ENCODE data around the gene SRP68. TPM values are rescaled to one million over a fixed set of nuclear protein-coding genes. Genes with fewer than 3 reads are reported as not detected.

Gene SRP68
- total RNA-seq, 2 donors from 2014 or later = 65.1 to 78.0 TPM

DNA sequence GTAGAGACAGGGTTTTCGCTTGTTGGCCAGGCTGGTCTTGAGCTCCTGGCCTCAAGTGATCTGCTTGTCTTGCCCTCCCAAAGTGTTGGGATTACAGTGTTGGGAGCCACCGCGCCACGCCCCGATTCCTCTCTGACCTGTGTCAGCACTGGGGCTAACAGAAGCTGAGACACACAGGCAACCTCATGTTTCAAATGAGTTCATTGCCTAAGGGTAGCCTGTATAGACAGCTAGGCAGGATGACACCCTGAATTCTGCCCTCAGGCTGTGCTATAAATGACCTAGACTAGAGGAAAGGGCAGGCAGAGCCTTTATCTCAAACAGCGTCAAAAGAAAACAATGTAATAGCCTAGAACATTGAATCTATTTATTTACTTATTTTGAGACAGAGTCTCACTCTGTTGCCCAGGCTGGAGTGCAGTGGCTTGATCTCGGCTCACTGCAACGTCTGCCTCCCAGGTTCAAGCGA, 74.0 kb downstream of the SRP68 start:
- no peak overlapping the region for H3K4me3 ChIP-seq
- peaks cover 18% of the 10 kb centered on the region for H3K4me1 ChIP-seq
- no peaks in the 10 kb centered on the region for H3K9me3 ChIP-seq
- intact Hi-C loops (cut with DNase I) = no loop called here
- H3K27me3 ChIP-seq = no peaks in the 10 kb centered on the region
- no peak for DNase-seq
- peak overlapping the region in 1 of 2 donors; percentile 30 for H3K9ac ChIP-seq (ENCODE audit: low read depth in 2 of 2, low read length in 2 of 2)
- H3K27ac ChIP-seq = peak overlapping the region; percentile 90
- no peak for TF ChIP-seq CTCF (IDR thresholded peaks at IDR 0.05)
- H3K36me3 ChIP-seq = no peaks in the 10 kb centered on the region

DNA sequence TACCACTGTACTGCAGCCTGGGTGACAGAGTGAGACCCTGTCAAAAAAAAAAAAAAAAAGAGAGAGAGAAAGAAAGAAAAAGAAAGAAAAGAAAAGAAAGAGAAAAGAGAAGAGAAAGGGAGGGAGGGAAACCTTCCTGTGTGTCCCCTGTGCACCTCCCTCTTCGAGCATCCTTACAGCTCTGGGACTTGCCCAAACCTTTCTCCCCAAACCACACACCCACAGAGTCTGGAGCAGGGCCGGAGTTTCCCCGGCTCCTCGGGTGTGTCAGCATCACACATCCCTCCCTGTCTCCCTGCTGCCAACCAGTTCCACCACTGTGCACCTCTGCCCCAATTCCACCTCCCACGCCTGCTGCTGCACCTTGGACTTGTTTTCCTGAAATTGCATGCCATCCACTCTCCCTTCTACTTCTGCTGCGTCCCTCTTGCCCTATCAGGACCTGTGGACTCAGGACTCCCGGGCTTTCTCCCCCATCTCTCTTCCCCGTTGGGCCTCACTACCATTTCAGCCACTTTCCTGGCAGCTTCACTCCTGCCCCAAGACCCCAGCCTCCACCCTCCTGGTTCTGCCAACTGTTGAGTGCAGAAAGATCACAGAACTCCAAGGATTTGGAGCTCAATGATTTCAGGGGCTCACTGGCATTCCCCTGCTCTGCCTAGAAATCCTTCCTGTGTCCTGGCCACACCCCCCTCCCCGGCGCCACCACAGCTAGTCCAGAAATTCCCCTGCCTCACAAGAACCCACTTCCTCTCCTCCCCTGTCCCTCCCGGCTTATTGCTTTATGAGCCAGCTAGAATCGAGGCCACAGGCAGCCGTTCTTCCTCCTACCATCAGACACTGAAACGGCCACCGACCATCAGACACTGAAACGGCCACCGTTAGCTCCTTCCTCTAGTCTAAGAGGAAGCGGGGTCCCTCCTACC, 75.4 kb downstream of the SRP68 start:
- no peaks in the 10 kb centered on the region for H3K9me3 ChIP-seq
- intact Hi-C loops (cut with DNase I) = no loop called here
- H3K9ac ChIP-seq (ENCODE audit: low read depth in 2 of 2, low read length in 2 of 2) = peak overlapping the region; percentile 51 to 84
- no peaks in the 10 kb centered on the region for H3K36me3 ChIP-seq
- no peak overlapping the region for H3K4me3 ChIP-seq
- TF ChIP-seq CTCF (IDR thresholded peaks at IDR 0.05) = no peak
- H3K27ac ChIP-seq = peak overlapping the region; percentile 90
- H3K4me1 ChIP-seq = peaks cover 18% of the 10 kb centered on the region
- no peaks in the 10 kb centered on the region for H3K27me3 ChIP-seq
- peak; percentile 88 for DNase-seq

DNA sequence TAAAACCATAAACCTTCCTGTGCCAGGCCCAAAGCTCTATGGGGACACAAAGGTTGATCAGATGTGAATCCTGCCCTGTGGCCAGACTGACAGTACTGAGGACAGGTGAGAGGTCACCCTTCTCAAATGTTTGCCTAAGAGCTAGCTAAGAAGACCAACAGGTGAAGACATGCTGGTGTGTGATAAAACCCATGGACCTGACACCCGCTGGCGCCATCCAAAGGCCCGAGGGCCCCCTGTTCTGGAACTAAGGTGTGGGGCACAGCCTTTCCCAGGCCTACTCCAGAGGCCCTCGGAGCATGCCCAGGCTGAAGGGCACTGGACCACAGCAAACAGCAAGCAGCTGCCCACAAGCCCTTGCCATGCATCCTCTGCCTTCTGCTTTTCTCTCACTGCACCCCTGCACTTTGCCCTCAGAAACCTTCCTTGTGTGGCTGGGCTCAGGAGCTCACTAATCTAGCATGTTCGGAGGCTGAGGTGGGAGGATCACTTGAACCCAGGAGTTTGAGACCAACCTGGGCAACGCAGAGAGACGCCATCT, 76.9 kb downstream of the SRP68 start:
- Histone ChIP-seq H3K4me3 (no peak overlapping the region), H3K4me1 (peaks cover 14% of the 10 kb centered on the region), H3K27ac (peak overlapping the region; percentile 90), H3K36me3 (no peaks in the 10 kb centered on the region), H3K9ac (ENCODE audit: low read depth in 2 of 2, low read length in 2 of 2) (peak overlapping the region in 1 of 2 donors; percentile 54), H3K27me3 (no peaks in the 10 kb centered on the region), H3K9me3 (no peaks in the 10 kb centered on the region)
- no peak for TF ChIP-seq CTCF (IDR thresholded peaks at IDR 0.05)
- no peak for DNase-seq
- intact Hi-C loops (cut with DNase I) = no loop called here

DNA sequence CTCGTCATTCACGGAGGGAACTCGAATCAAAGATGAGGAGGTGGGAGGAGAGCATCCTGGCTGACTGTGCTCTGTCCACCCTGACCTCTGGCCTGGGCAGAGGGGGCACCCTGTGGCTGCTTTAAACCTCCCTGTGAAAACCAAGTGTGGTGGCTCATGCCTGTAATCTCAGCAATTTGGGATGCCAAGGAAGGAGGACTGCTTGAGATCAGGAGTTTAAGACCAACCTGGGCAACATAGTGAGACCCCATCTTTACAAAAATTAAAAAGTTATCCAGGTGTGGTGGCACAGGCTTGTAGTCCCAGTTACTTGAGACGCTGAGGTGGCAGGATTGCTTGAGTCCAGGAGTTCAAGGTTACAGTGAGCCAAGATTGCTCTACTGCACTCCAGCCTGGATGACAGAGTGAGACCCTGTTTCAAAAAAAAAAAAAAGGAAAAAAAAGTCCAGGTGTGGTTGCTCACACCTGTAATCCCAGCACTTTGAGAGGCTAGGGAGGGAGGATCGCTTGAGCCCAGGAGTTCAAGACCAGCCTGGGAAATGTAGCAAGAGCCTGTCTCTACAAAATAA, 77.4 kb downstream of the SRP68 start:
- intact Hi-C loops (cut with DNase I) = no loop called here
- Histone ChIP-seq H3K36me3 (no peaks in the 10 kb centered on the region), H3K9ac (ENCODE audit: low read depth in 2 of 2, low read length in 2 of 2) (peak overlapping the region in 1 of 2 donors; percentile 54), H3K9me3 (no peaks in the 10 kb centered on the region), H3K4me3 (no peak overlapping the region), H3K27ac (peak overlapping the region; percentile 90), H3K27me3 (no peaks in the 10 kb centered on the region), H3K4me1 (peaks cover 13% of the 10 kb centered on the region)
- TF ChIP-seq CTCF (IDR thresholded peaks at IDR 0.05) = no peak
- no peak for DNase-seq

DNA sequence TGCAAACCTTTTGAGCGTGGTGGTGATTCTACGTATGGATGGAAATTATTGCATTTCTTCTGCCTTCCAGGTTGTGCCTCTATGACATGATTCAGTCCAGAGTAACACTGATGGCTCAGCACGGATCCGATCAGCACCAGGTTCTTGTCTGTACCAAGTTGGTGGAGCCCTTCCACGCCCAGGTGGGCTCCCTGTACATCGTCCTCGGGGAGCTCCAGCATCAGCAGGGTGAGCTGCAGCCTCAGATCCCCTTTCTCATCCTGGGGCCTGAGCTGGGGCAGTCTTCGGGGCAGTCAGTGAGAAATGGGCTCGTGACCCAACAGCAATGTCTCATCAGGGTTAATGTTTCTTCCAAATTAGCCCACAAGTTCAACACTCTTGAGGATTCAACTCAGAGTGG, 80.9 kb downstream of the SRP68 start:
- intact Hi-C loops (cut with DNase I) = no loop called here
- no peaks in the 10 kb centered on the region for H3K36me3 ChIP-seq
- H3K27ac ChIP-seq = no peak overlapping the region
- no peaks in the 10 kb centered on the region for H3K27me3 ChIP-seq
- DNase-seq = no peak
- TF ChIP-seq CTCF (IDR thresholded peaks at IDR 0.05) = no peak
- H3K4me1 ChIP-seq = no peaks in the 10 kb centered on the region
- H3K4me3 ChIP-seq = no peak overlapping the region
- no peak overlapping the region for H3K9ac ChIP-seq (ENCODE audit: low read depth in 2 of 2, low read length in 2 of 2)
- no peaks in the 10 kb centered on the region for H3K9me3 ChIP-seq

Small RNA genes within 50 kb of the gene (microRNA-seq; reads per million reads assigned to microRNA genes)
- gene MIR6868 = not detected

Other genes with a start within 250 kb of the SRP68 start
- 10 to 100 TPM; 25.9 to 35.0 TPM for gene UNC13D, start 228.1 kb downstream of the SRP68 start, total RNA-seq
- gene WBP2, start 217.2 kb downstream of the SRP68 start, total RNA-seq = 100 to 1,000 TPM in 1 of 2 donors, 10 to 100 TPM in 1; 69.8 to 102 TPM
- 10 to 100 TPM; 33.7 to 71.5 TPM for gene TRIM47, start 193.9 kb downstream of the SRP68 start, total RNA-seq
- 10 to 100 TPM; 14.5 to 26.0 TPM for gene TRIM65, start 175.6 kb downstream of the SRP68 start, total RNA-seq
- gene MRPL38, start 167.6 kb downstream of the SRP68 start, total RNA-seq = 100 to 1,000 TPM in 1 of 2 donors, 10 to 100 TPM in 1; 88.6 to 190 TPM
- 10 to 100 TPM in 1 of 2 donors, 1 to 10 TPM in 1; 3.2 to 21.5 TPM for gene FBF1, start 131.5 kb downstream of the SRP68 start, total RNA-seq
- gene ACOX1, start 93.4 kb downstream of the SRP68 start, total RNA-seq = 100 to 1,000 TPM; 110 to 136 TPM
- 10 to 100 TPM; 15.9 to 18.6 TPM for gene TEN1, start 93.3 kb downstream of the SRP68 start, total RNA-seq
- 1 to 10 TPM; 5.3 to 8.2 TPM for gene CDK3, start 71.7 kb downstream of the SRP68 start, total RNA-seq
- gene EVPL, start 45.2 kb downstream of the SRP68 start, total RNA-seq = 10 to 100 TPM; 18.8 to 31.1 TPM
- gene GALR2, start 2.3 kb upstream of the SRP68 start, total RNA-seq = under 1 TPM; 0.19 to 0.49 TPM
- not detected for gene ZACN, start 6.7 kb upstream of the SRP68 start, total RNA-seq
- 10 to 100 TPM; 88.0 to 95.0 TPM for gene EXOC7, start 31.3 kb upstream of the SRP68 start, total RNA-seq
- 1 to 10 TPM; 1.4 to 2.5 TPM for gene FOXJ1, start 68.7 kb upstream of the SRP68 start, total RNA-seq
- 10 to 100 TPM; 23.7 to 30.2 TPM for gene RNF157, start 168.0 kb upstream of the SRP68 start, total RNA-seq
- 10 to 100 TPM; 77.1 to 90.1 TPM for gene UBALD2, start 192.8 kb upstream of the SRP68 start, total RNA-seq
- 1 to 10 TPM; 1.2 to 5.7 TPM for gene QRICH2, start 235.8 kb upstream of the SRP68 start, total RNA-seq

Measured in colonic mucosa (tissue), 4 donors.